Peyer's patch (tissue), 4 donors: ENCODE measurements around the gene PDE8B. TPM values are rescaled to one million over a fixed set of nuclear protein-coding genes. Genes with fewer than 3 reads are reported as not detected.

Experiments
- DNase-seq, 3 donors: peaks; one replicate each; pipeline ENCODE4 v3.0.0-alpha.2; 2017 to 2019
- H3K27ac ChIP-seq, 4 donors: fragments of 200-600 bp; sonication (generic); one replicate each; pipeline ENCODE4 v1.5.1; 2016 to 2019
- H3K27me3 ChIP-seq, 2 donors: fragments of 200-600 bp; sonication (generic); one replicate each; pipeline ENCODE4 v1.5.1; 2019
- H3K36me3 ChIP-seq, 3 donors: fragments of 200-600 bp; sonication (generic); one replicate each; pipeline ENCODE4 v1.5.1; 2016 to 2019
- H3K4me1 ChIP-seq, 4 donors: fragments of 200-600 bp; sonication (generic); one replicate each; pipeline ENCODE4 v1.5.1; 2016 to 2019
- H3K4me3 ChIP-seq, 4 donors: fragments of 200-600 bp; sonication (generic); 1 replicate in 3 of 4; 2 replicates in 1 of 4; pipeline ENCODE4 v1.5.1; 2016 to 2019; ENCODE audit warnings: mild to moderate bottlenecking in 1 of 4
- H3K9me3 ChIP-seq, 4 donors: fragments of 200-600 bp; sonication (generic); one replicate each; pipeline ENCODE4 v1.5.1; 2016 to 2019; ENCODE audit warnings: mild to moderate bottlenecking in 1 of 4
- CTCF ChIP-seq, 6 experiments: fragments of 450-650 bp in 4 of 6; fragments of 200-600 bp in 2 of 6; sonication (generic) in 1 of 6; IDR thresholded peaks; one replicate each; pipeline ENCODE4 v1.5.1; 2017 to 2019; ENCODE audit warnings: antibody characterized with exemption in 6 of 6, mild to moderate bottlenecking in 3 of 6, moderate library complexity in 1 of 6
- POLR2A ChIP-seq, 2 donors: fragments of 450-650 bp; IDR thresholded peaks; one replicate each; pipeline ENCODE4 v1.5.1; 2017; ENCODE audit warnings: antibody characterized with exemption in 2 of 2, mild to moderate bottlenecking in 2 of 2, moderate library complexity in 2 of 2
- total RNA-seq, 4 donors: library from RNA; depleted of rRNA; stranded (reverse); fragments of >200 nt; gene quantifications; one replicate each; pipeline ENCODE4 v1.1.0, GENCODE V29; 2016

Gene PDE8B
- total RNA-seq, 4 donors from 2014 or later, result 0.94 to 3.1 (median 1.9) TPM

GRCh38 chr5:77214151-77214550, 3.7 kb downstream of the PDE8B start:
- DNase-seq, result no peak
- H3K27ac ChIP-seq, result no peak overlapping the region
- TF ChIP-seq CTCF (IDR thresholded peaks at IDR 0.05) (no peak), POLR2A (IDR thresholded peaks at IDR 0.05) (no peak)
- peaks cover 0 to 13% of the 10 kb centered on the region in 2 donors for H3K27me3 ChIP-seq
- H3K36me3 ChIP-seq, result no peaks in the 10 kb centered on the region
- peaks cover 0 to 6% (median 2%) of the 10 kb centered on the region in 4 donors for H3K4me1 ChIP-seq
- H3K4me3 ChIP-seq, result no peak overlapping the region
- no peaks in the 10 kb centered on the region for H3K9me3 ChIP-seq

- Histone ChIP-seq H3K9me3 (no peaks in the 10 kb centered on the region), H3K4me1 (no peaks in the 10 kb centered on the region), H3K36me3 (no peaks in the 10 kb centered on the region), H3K27me3 (no peaks in the 10 kb centered on the region), H3K27ac (no peak overlapping the region), H3K4me3 (no peak overlapping the region)
- no peak for DNase-seq
- TF ChIP-seq CTCF (IDR thresholded peaks at IDR 0.05) (peak in 1 of 6 experiments; percentile 15), POLR2A (IDR thresholded peaks at IDR 0.05) (no peak)
Observed at GRCh38 chr5:77218263-77218662, 7.8 kb downstream of the PDE8B start.

- TF ChIP-seq POLR2A (IDR thresholded peaks at IDR 0.05) (no peak), CTCF (IDR thresholded peaks at IDR 0.05) (no peak)
- H3K4me1 ChIP-seq, result no peaks in the 10 kb centered on the region
- H3K9me3 ChIP-seq, result no peaks in the 10 kb centered on the region
- DNase-seq, result no peak
- no peaks in the 10 kb centered on the region for H3K27me3 ChIP-seq
- H3K4me3 ChIP-seq, result no peak overlapping the region
- no peaks in the 10 kb centered on the region for H3K36me3 ChIP-seq
- H3K27ac ChIP-seq, result no peak overlapping the region
Observed at GRCh38 chr5:77221115-77221514, 10.6 kb downstream of the PDE8B start.

- Histone ChIP-seq H3K4me3 (no peak overlapping the region), H3K27ac (no peak overlapping the region), H3K27me3 (no peaks in the 10 kb centered on the region), H3K9me3 (no peaks in the 10 kb centered on the region), H3K36me3 (no peaks in the 10 kb centered on the region), H3K4me1 (no peaks in the 10 kb centered on the region)
- no peak for DNase-seq
- no peak for TF ChIP-seq POLR2A (IDR thresholded peaks at IDR 0.05)
- TF ChIP-seq CTCF (IDR thresholded peaks at IDR 0.05), result no peak
Observed at GRCh38 chr5:77222722-77223121, 12.2 kb downstream of the PDE8B start.

GRCh38 chr5:77223653-77224052, 13.2 kb downstream of the PDE8B start:
- DNase-seq, result no peak
- Histone ChIP-seq H3K27ac (no peak overlapping the region), H3K27me3 (no peaks in the 10 kb centered on the region), H3K4me3 (no peak overlapping the region), H3K4me1 (no peaks in the 10 kb centered on the region), H3K36me3 (no peaks in the 10 kb centered on the region), H3K9me3 (no peaks in the 10 kb centered on the region)
- no peak for TF ChIP-seq POLR2A (IDR thresholded peaks at IDR 0.05)
- no peak for TF ChIP-seq CTCF (IDR thresholded peaks at IDR 0.05)
